NCI-H2107 (cell line): Measurements from ENCODE around the gene EDN1.
"Not testable (repeated sequence)": the region's sequence is repeated elsewhere in the genome, so short reads cannot be mapped to it uniquely, and the experiment has no call there.

ENCODE experiments used
- DNase-seq: peaks from one replicate; lab custom pipeline; 2025; lab: John Stamatoyannopoulos, UW

EDN1 gene

GRCh38 chr6:12327391-12327790 lies 37.2 kb downstream of the EDN1 start:
- no peak for DNase-seq

DNA sequence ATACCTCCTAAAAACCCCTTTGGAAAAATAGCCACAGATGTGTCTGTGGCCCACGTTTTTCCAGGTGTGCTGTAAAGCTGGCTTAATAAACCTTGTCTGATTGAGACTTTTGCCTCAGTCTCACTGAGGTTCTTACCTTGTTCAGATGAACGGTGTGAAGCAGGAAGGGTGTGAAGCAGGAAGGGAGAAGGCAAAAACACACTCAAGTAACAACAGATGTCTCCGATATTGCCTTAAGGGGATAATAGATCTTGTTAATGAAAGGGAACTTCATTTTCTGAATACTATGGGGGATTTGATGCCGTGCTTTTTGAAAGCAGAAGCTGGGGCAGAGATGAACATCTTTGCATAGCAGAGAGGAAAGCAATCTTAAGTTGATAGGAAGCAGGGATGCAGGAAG lies 37.8 kb downstream of the EDN1 start:
- DNase-seq: no peak

DNA sequence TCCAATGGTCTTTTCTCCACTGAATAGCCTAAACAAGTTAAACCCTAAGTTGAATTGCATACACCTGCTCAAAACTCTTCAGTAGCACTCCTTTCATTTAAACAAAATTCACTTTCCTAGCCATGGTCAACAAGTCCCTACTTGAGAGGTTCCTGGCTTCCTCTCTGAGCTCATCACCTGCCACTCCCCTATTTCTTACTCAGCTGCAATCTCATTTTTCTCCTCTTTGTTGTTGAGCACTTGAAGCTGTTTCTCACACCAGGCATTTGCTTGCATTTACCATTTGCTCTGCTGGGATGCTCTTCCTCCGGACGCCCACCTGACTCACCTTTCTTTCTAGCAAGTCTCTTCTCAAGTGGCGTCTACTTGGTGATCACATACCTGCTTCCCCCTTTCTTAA lies 38.5 kb downstream of the EDN1 start:
- DNase-seq: no peak

GRCh38 chr6:12331474-12331873 lies 41.3 kb downstream of the EDN1 start:
- DNase-seq: no peak

GRCh38 chr6:12331951-12332749 lies 42.0 kb downstream of the EDN1 start:
- no peak for DNase-seq

- not testable (repeated sequence) for DNase-seq
Observed at GRCh38 chr6:12332750-12333079, 42.6 kb downstream of the EDN1 start.

DNA sequence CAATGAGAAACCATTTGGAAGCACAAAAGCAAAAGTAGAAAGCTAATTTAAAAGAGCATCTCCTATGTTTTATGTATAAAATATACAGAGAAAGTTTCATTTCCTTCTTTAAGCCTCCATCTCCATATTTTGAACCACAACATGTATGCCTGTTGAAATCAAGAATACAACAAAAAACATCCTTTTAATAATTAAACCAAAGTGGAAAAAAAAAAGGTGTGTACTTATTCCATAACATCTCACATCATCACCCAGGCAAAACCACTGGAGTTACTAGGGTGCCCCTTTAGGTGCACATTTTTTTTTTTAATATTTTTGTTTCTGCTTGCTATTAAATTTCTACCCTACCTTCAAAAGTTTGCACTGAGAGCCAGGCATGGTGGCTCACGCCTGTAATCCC lies 43.0 kb downstream of the EDN1 start:
- DNase-seq: no peak

DNA sequence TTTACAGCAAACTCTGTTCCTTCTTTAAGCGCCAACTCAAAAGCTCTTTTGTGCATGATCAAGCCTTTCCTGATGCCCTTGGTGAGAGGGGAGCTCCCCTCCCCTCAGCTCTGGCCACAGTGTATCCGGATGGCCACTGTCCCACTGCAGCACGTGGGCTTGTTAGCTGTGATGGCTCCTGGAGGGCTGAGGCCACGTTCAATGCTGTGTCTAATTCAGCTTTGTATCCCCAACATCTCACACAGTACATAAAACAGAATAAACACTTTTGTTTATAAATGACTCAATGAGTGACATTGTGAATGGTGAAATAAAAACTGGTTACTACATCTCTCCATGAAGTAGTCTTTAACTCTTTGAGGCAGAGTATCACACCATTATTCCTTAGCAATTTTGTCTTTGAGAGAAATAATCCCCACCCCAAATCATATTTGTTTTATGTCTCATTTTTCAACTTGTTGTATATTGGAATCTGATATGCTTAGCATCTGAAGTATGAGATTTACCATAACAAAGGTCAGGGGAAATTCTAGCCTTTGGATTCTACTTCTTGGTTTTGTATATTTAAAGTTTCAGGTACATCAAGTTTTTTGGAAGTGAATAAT lies 44.5 kb downstream of the EDN1 start:
- no peak for DNase-seq

DNA sequence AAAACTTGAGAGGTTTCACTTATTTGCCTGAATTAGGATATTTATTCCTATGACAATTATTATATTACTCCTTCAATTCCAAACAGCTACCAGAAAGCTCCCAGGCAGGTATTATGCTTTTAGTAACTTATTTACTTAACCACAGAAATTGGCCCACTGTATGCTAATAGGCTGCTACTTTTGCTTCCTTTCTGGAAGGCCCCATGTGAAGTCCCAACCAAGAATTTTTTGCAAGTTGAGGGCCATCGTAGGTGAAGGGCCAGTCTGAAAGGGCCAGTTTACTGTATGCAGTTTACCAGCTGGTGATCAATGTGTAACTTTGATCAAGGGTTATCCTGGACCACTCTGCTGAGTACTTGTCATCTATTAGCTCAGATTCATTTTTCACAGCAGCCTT lies 45.0 kb downstream of the EDN1 start:
- no peak for DNase-seq

- DNase-seq: no peak
Observed at GRCh38 chr6:12335717-12336116, 45.6 kb downstream of the EDN1 start.

DNA sequence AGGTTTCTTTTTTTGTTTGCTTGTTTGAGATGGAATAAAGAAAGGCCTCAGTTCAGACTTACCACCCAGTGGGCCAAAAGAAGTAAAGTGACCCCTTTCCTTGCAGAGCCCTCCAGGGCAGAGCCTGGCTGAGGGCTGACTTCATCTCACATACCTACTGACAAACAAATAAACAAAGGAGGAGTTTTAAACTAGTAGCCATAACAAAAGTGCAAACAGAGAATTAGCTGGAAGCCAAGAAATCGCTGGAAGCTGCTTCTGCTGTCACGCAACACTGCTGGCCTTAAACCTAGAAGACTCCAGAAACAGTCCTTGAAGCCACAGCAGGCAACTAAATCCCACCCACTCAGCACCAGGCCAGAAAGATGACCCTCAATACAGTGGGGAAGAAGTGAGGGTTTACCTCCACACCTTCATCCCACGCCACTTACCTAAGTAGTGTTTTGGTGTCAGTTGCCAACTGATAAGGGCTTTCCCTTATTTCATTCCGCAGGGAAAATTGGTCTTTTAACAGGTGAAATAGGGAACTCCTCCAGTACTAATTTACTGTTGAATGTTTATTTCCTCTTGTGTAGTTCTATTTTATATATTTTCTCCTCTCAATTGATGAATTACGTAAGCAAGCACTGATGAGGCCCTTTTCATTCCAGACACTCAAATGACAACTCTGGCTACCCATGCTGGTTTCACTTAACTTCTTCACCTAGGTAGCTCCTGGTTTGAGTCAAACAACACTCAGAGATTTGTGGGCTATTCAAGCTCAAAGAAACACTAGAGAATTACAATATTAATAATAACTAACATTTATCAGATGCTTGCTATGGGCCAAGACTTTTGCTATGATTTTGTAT lies 46.2 kb downstream of the EDN1 start:
- DNase-seq: no peak

- DNase-seq: no peak
Observed at GRCh38 chr6:12339022-12339421, 48.9 kb downstream of the EDN1 start.

GRCh38 chr6:12339808-12340487 lies 49.8 kb downstream of the EDN1 start:
- DNase-seq: no peak

DNA sequence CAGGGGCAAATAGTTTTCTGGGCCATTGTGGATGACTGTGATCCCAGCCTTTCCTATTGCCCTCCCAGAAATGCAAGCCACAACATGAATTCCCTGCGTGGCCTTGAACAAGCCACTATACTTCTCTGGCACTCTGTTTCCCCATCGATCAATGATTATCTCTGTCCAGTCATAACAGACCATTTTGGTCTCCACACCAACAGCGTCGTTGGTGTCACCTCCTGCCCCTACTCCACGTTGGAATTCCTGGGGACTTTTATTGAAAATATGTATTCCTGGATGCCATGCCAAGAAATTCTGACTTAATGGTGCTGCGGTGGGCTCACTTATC lies 50.3 kb downstream of the EDN1 start:
- no peak for DNase-seq

DNA sequence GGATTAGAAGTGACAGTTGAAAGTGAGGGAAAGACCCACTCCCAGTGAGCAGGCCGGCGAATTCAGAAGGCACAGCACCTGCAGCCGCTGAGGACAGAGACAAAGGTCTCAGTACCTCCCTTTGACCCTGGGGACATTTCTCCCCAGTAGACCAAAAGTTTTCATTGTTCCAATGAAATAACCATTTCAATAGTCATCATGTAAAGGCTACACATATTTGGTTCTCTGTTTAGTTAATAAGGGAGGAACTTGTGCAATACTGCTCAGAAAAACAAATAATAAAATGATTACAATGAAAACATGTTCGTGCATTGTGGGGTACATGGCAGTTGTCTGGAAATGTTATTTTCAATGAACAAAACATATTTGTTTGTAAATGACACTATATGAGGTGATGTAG lies 52.5 kb downstream of the EDN1 start:
- no peak for DNase-seq

- no peak for DNase-seq
Observed at GRCh38 chr6:12343122-12343439, 52.9 kb downstream of the EDN1 start.

DNA sequence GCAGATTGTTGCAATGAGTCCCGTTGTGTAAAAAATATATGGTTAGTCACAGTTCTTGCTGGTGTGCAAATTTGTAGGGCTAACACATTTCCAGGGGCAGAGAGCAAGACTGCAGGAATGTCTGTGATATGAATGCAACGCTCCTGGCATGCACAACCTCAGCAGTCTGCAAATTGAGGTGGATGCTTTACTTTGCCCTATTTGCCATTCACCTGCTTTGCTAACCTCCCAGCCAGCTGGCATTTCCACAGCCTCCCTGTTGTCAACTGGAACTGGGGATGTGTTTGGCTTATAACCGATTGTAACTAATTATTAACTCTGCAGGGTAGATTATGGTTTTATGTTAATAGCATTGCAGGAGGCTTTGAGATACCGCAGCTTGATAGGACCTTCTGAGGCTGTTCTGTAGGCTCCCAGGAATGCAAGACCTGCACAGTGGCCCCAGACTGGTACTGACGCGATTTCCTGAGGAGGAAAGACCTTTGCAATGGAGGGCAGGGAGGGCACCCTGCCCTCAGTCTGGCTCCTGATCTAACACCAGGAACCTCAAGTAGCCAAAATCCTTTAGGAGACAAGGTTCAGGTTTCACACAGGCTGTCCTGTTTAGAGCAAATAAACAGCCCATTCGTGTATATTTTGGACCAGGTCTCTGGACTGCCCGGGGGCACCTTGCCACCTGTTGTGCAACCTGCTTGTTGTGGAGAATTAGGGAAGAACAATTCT lies 53.4 kb downstream of the EDN1 start:
- no peak for DNase-seq

DNA sequence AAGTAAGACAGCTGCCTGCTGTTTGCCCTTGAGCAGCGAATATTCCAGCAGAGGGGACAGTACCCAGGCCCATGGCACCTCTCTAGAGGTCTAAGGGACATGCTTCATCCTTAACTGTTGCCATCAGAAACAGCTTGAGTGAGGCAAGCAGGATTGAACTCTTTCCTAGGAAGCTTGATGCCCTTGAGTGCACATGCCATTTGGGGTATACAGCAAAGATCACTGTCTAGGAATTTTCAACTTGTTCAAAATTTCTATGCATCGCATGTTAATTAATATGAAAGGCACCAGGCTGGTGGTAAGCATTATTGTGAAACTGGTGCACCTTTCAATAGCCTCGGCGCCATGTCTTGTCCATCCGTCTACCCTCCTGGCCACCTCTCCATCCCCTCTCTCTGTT lies 54.1 kb downstream of the EDN1 start:
- no peak for DNase-seq

GRCh38 chr6:12344961-12345693 lies 55.0 kb downstream of the EDN1 start:
- no peak for DNase-seq

- DNase-seq: no peak
Observed at GRCh38 chr6:12345694-12346058, 55.5 kb downstream of the EDN1 start.
